ENCODE measurements around the gene IMPDH2.

Gene IMPDH2

DNA sequence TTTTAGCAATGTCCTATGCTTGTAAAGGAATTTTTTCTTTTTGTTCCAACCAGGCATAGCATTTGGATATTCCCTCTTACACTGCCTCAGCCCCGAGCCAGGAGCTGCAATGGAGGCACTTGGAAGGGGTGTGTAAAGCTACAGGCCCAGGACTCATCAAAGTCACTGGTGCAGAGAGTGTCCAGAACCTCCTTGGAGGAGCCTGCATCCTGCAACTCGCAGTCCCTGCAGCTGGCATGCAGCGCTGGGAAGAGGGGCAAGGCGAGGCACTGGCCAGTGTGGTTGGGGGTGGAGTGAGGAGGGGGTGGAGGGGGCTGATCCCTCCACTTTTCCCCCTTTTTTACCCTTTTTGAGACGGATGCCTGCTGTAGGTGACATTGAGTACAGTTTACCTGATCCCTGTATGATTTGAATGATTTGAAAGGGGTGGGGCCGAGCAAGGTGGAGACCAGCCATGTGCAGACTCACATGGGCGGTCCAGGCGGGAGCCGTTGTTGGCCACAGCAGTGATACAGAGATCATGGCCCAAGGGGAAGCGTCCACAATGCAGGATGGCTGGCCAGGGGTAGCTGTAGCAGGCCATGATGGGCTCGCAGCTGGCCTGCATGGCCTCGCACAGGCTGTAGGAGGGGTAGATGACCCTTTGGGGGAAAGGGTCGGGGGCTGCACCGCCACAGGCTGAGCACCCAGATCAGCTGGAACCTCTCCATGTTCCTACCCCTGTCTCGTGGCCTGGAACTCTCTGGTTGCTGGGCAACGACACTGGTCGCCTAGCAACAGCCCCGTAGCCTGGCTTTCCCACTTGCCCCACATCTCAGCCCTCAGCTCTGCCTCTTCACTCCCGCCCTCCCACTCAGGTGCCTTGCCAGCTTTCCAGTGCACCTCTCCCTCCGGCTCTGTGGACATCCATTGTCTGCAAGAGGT lies 31.2 kb downstream of the IMPDH2 start:
- DNase-seq (ENCODE audit: low read depth) = no peak
- TF ChIP-seq, protein P1, sequence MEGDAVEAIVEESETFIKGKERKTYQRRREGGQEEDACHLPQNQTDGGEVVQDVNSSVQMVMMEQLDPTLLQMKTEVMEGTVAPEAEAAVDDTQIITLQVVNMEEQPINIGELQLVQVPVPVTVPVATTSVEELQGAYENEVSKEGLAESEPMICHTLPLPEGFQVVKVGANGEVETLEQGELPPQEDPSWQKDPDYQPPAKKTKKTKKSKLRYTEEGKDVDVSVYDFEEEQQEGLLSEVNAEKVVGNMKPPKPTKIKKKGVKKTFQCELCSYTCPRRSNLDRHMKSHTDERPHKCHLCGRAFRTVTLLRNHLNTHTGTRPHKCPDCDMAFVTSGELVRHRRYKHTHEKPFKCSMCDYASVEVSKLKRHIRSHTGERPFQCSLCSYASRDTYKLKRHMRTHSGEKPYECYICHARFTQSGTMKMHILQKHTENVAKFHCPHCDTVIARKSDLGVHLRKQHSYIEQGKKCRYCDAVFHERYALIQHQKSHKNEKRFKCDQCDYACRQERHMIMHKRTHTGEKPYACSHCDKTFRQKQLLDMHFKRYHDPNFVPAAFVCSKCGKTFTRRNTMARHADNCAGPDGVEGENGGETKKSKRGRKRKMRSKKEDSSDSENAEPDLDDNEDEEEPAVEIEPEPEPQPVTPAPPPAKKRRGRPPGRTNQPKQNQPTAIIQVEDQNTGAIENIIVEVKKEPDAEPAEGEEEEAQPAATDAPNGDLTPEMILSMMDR (IDR thresholded peaks at IDR 0.05; ENCODE audit: insufficient read depth, low read depth, low read length, missing control alignments) = no peak
- H3K4me3 ChIP-seq (ENCODE audit: low read depth, low read length) = no peak overlapping the region

DNA sequence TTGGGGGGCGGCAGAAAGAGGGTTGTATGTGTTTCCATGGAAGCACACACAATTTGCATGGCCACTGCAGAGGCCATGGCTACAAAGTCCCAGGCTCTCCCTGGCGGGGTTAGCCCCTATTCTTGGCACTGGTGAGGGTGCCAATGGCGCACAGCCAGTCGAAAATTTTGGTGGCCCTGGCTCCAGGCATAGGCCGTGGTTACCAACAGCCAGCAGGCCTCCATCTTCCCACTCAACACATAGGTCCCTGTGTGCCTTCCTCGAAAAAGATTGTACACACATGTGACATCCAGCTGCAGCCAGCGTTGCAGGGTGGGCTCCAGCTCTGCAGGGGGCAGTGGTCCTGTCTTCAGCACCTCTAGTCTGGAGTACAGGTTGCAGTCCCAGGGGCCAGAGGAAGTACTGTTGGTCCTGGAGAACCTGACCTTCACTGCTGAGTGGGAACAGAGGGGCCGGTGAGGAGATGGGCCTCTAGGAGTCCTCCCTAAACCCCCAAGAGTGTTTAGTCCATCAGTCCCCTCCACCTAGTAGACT lies 32.0 kb downstream of the IMPDH2 start:
- TF ChIP-seq, protein P1 (IDR thresholded peaks at IDR 0.05; ENCODE audit: insufficient read depth, low read depth, low read length, missing control alignments) = peak; percentile 0
- no peak for DNase-seq (ENCODE audit: low read depth)
- H3K4me3 ChIP-seq (ENCODE audit: low read depth, low read length) = no peak overlapping the region

DNA sequence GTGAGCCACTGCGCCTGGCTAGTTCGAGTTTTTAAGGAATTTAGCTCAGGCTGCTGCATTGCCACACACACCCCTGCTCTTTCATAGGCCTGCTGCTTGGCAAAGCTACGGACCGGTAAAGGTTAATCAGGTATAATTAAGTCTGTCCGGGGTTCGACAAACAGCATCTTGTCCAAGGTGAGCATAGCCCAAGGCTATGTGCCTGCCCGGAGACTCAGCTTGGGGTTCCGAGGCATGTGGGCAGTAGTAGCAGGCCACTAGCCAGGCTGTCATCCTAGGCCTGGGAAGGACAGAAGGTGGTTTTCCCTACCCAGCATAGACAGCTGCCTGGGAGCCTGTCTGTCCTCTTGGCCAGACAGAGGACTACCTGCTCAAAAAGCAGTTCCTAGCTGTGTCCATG lies 32.6 kb downstream of the IMPDH2 start:
- TF ChIP-seq, protein P1 (IDR thresholded peaks at IDR 0.05; ENCODE audit: insufficient read depth, low read depth, low read length, missing control alignments) = no peak
- no peak for DNase-seq (ENCODE audit: low read depth)
- no peak overlapping the region for H3K4me3 ChIP-seq (ENCODE audit: low read depth, low read length)

DNA sequence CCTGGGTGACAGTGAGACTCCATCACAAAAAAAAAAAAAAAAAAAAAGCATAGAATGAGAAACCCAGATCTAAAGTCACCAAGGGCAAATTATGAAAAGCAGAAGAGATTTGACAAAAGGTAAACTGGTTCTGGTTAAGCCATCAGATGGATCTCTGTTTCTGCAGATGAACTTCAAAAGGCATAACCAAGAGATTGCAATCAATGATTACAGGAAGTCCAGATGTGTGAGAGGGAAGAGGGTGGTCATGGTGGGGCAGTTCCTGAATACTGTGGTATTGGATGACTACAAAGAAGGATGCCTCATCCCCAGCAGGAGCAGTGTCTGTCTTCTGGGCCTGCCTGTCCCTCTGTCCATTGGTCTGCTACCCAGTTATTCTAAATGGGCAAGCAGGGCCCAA lies 35.4 kb downstream of the IMPDH2 start:
- DNase-seq (ENCODE audit: low read depth) = no peak
- TF ChIP-seq, protein P1 (IDR thresholded peaks at IDR 0.05; ENCODE audit: insufficient read depth, low read depth, low read length, missing control alignments) = no peak
- no peak overlapping the region for H3K4me3 ChIP-seq (ENCODE audit: low read depth, low read length)

DNA sequence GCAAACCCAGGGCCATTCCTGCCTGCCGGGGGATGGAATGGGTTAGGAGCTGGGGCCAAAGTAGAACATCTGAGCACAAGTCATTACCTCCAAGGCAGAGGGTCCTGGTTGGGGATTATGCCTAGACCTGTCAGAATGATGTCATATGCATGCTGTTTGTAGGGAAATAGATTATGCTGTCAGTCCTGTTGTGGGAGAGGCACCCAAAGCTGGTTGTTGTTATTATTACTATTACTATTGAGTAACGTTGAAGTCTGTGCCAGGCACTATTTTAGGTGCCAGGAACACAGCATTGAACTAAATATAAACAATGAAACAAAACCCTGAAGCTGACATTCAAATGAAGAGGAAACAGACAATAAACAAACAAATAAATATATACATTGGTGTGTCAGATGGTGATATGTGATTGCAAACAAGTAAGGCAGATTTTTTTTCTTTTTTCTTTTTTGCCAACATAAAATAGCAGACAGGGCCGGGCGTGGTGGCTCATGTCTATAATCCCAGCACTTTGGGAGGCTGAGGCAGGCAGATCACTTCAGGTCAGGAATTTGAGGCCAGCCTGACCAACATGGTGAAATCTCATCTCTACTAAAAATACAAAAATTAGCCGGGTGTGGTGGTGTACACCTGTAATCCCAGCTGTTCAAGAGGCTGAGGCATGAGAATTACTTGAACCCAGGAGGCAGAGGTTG lies 37.2 kb downstream of the IMPDH2 start:
- TF ChIP-seq, protein P1 (IDR thresholded peaks at IDR 0.05; ENCODE audit: insufficient read depth, low read depth, low read length, missing control alignments) = no peak
- peak overlapping the region; percentile 82; the same call in 1 of the 2 replicates for H3K4me3 ChIP-seq (ENCODE audit: low read depth, low read length)
- DNase-seq (ENCODE audit: low read depth) = no peak

DNA sequence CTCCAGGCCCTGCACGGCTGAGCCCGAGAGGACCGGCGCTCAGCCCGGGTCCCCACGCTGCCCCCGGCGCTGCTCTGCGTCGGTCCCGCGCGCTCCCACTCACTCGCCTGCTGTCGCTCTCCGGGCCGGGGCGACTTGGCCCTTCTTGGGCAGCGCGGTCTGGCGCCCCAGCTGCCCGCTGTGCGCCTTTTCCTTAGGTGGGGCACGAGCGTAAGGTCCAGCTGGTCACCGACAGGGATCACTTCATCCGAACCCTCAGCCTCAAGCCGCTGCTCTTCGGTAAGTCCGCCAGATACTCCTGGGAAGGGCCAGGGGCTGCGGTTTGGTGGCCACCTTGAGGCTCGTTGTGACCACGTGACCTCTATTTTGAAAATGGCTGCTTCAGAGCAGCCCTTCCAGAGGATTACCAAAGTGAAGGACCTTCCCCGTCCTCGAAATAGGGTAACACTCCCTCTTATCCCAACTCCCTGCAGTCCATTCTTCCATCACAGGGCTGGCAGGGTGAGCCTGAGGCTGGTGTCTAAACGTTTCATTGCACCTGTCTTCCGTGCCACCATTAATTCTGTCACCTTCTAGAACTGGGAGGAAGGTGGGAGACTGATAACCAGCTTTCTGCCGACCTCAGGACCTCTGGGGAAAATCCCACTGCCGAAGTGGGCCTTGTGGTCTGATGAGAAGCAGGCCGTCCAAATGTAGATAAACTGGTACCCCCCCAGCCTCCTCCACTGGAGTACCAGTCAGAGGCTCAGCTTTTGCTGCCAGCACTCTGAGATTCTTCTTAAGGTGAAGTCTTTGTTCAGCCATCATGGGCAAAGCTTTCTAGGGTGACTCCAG lies 38.3 kb downstream of the IMPDH2 start:
- TF ChIP-seq, protein P1 (IDR thresholded peaks at IDR 0.05; ENCODE audit: insufficient read depth, low read depth, low read length, missing control alignments) = no peak
- H3K4me3 ChIP-seq (ENCODE audit: low read depth, low read length) = peak overlapping the region; percentile 82
- DNase-seq (ENCODE audit: low read depth) = peak; percentile 51

Measured in GM12865 (cell line).